HG03460 (cell line): Measurements from ENCODE around the gene ATXN1.
A peak's percentile ranks its signal among the peaks of the same experiment; 100 is the strongest.

ENCODE experiments used
- ATAC-seq: cut with Tn5 transposase; IDR thresholded peaks from one replicate; pipeline ENCODE4 v1.9.1; 2021; ENCODE audit not compliant: unreplicated experiment

The ATXN1 gene

GRCh38 chr6:16783952-16784565 lies 22.8 kb upstream of the ATXN1 start:
- ATAC-seq: no peak

GRCh38 chr6:16783509-16783908 lies 22.2 kb upstream of the ATXN1 start:
- no peak for ATAC-seq

- no peak for ATAC-seq
Measured at GRCh38 chr6:16782278-16782677, 21.0 kb upstream of the ATXN1 start.

GRCh38 chr6:16781348-16782169 lies 20.3 kb upstream of the ATXN1 start:
- ATAC-seq: no peak

- no peak for ATAC-seq
Measured at GRCh38 chr6:16778521-16778920, 17.3 kb upstream of the ATXN1 start.

GRCh38 chr6:16777794-16778193 lies 16.5 kb upstream of the ATXN1 start:
- no peak for ATAC-seq

- ATAC-seq: no peak
Measured at GRCh38 chr6:16776394-16777017, 15.2 kb upstream of the ATXN1 start.

GRCh38 chr6:16774437-16774836 lies 13.2 kb upstream of the ATXN1 start:
- no peak for ATAC-seq

GRCh38 chr6:16773362-16773761 lies 12.1 kb upstream of the ATXN1 start:
- ATAC-seq: no peak

GRCh38 chr6:16770701-16771569 lies 9.7 kb upstream of the ATXN1 start:
- ATAC-seq: peak; percentile 70

- no peak for ATAC-seq
Measured at GRCh38 chr6:16769986-16770376, 8.7 kb upstream of the ATXN1 start.

- peak; percentile 67 for ATAC-seq
Measured at GRCh38 chr6:16769131-16769985, 8.1 kb upstream of the ATXN1 start.

- no peak for ATAC-seq
Measured at GRCh38 chr6:16768477-16768830, 7.2 kb upstream of the ATXN1 start.

- ATAC-seq: no peak
Measured at GRCh38 chr6:16767765-16768476, 6.7 kb upstream of the ATXN1 start.

GRCh38 chr6:16766836-16767745 lies 5.8 kb upstream of the ATXN1 start:
- ATAC-seq: no peak

GRCh38 chr6:16766043-16766536 lies 4.8 kb upstream of the ATXN1 start:
- no peak for ATAC-seq

GRCh38 chr6:16765235-16765634 lies 4.0 kb upstream of the ATXN1 start:
- no peak for ATAC-seq

- ATAC-seq: no peak
Measured at GRCh38 chr6:16764188-16764950, 3.1 kb upstream of the ATXN1 start.
